GM18517 (cell line): ENCODE measurements around the gene IQCF5.
"Not testable (repeated sequence)": the region's sequence is repeated elsewhere in the genome, so short reads cannot be mapped to it uniquely, and the experiment has no call there.

Experiments
- ATAC-seq: cut with Tn5 transposase; IDR thresholded peaks from one replicate; pipeline ENCODE4 v1.9.1; 2021; ENCODE audit warnings: mild to moderate bottlenecking, moderate library complexity; ENCODE audit not compliant: unreplicated experiment

The IQCF5 gene

DNA sequence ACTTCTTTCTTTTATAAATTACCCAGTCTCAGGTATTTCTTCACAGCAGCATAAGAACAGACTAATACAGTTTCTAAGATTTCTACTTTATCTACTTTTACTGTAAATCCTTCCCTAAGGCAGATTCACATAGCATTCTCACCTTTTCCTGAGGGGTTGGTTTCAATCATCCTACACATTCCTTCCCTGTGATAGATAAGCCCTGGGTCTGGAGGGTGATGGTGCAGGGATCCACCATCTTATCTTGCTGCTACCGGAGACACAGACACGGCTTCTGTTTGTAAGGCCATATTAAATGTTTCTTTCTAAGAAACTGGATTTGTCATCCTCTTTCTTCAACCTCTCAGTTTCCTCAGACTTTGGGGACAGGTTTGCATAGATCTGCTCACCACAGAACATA is 6.1 kb downstream of the IQCF5 start:
- ATAC-seq: no peak

- not testable (repeated sequence) for ATAC-seq
Observed at GRCh38 chr3:51868896-51869295, 6.5 kb downstream of the IQCF5 start.

DNA sequence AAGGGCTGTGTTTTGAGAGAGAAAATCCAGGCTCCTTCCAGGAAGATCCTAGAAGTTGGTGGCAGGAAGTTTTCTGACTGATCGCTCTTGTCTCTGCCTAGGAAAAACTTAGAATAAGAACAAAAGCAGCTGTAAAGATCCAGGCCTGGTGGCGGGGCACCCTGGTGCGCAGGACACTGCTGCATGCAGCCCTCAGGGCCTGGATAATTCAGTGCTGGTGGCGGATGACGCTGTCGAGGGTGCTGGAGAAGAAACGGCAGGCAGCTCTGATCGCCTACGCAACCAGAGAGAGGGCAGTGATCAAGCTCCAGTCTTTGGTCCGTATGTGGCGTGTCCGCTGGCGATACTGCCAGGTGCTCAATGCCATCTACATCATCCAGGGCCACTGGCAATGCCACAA is 12.5 kb downstream of the IQCF5 start:
- ATAC-seq: no peak

GRCh38 chr3:51860703-51861665 is 14.4 kb downstream of the IQCF5 start, which contains the start of gene IQCF2:
Gene IQCF2, plus strand, starts transcription at chr3:51861615. Its CDS starts 52 bp downstream, at chr3:51861667.
- ATAC-seq: no peak

DNA sequence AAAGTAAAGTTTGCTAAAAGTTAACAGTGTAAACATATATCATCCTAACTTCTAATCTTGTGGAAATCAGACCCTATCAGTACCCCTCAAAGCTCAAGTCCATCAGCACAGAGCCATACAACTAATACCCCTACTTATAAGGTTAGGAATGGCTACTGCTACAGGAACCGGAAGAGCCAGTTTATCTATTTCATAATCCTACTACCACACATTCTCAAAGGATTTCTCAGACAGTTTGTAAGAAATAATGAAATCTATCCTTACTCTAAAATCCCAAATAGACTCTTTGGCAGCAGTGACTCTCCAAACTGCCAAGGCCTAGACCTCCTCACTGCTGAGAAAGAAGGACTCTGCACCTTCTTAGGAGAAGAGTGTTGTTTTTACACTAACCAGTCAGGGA is 20.0 kb downstream of the IQCF5 start:
- not testable (repeated sequence) for ATAC-seq

GRCh38 chr3:51845129-51845528 is 30.3 kb downstream of the IQCF5 start:
- no peak for ATAC-seq

- no peak for ATAC-seq
Observed at GRCh38 chr3:51836606-51837005, 38.8 kb downstream of the IQCF5 start.

DNA sequence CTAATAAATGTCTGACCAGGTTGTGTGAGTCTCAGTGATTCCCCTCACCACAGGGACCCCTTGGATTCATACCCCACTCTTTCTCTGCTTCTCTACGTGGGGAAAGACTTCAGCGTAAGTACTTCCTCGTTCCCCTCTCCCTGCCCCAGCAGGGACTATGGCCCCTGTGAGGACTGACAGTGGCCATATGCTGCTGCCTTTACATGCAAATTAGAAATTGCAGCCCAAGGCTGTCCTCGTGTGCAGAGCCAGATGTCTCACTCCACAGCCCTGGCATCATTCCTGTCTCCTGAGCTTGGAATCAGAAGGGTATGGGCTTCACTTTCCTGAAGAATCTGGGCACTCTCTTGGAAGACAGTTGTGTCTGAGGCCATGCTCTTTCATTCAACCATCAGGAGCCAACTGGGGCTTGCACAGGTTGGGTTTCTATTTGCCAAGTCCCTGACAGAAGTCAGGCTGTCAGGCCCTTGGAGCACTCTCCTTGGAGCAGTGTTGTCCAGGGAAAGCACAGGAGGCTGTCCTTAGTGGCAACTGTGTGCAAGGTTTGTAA is 44.5 kb downstream of the IQCF5 start:
- ATAC-seq: no peak

DNA sequence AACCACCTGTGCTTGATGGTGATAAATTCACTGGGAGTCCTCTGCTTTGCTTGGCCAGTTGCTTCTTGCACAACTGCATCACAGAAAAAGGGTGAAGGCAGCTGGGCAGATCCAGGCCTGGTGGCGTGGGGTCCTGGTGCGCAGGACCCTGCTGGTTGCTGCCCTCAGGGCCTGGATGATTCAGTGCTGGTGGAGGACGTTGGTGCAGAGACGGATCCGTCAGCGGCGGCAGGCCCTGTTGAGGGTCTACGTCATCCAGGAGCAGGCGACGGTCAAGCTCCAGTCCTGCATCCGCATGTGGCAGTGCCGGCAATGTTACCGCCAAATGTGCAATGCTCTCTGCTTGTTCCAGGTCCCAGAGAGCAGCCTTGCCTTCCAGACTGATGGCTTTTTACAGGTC is 45.1 kb downstream of the IQCF5 start:
- no peak for ATAC-seq

DNA sequence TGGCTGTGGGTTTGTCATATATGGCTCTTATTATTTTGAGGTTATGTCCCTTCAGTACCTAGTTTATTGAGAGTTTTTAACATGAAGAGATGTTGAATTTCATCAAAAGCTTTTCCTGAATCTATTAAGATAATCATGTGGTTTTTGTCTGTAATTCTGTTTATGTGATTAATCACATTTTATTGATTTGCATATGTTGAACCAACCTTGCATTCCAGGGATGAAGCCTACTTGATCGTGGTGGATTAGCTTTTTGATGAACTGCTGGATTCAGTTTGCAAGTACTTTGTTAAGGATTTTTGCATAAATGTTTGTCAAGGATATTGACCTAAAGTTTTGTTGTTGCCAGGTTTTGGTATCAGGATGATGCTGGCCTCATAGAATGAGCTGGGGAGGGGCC is 47.1 kb downstream of the IQCF5 start:
- ATAC-seq: no peak
